OCI-LY1 (cell line): Measurements from ENCODE around the gene BFSP1.

Experiments
- CTCF ChIP-seq: fragments of 200-600 bp; sonication (generic), shearing (Covaris generic); IDR thresholded peaks from 2 replicates; pipeline ENCODE4 v1.5.1; 2017; ENCODE audit warnings: mild to moderate bottlenecking, antibody characterized with exemption, low read length, moderate library complexity, mixed read lengths
- EZH2 ChIP-seq: fragments of 200-600 bp; sonication (generic), shearing (Covaris generic); IDR thresholded peaks from 2 replicates; pipeline ENCODE4 v1.8.0; 2017; ENCODE audit warnings: borderline replicate concordance, mixed run types, mild to moderate bottlenecking, antibody characterized with exemption, low read length, moderate library complexity, mixed read lengths

- TF ChIP-seq EZH2 = no peak
- no peak for TF ChIP-seq CTCF
Measured at GRCh38 chr20:17507032-17507431, 24.1 kb downstream of the BFSP1 start.
